ENCODE measurements around the gene YARS1.

YARS1 gene

GRCh38 chr1:32761936-32762335, 55.2 kb downstream of the YARS1 start:
- FAIRE-seq = no peak

DNA sequence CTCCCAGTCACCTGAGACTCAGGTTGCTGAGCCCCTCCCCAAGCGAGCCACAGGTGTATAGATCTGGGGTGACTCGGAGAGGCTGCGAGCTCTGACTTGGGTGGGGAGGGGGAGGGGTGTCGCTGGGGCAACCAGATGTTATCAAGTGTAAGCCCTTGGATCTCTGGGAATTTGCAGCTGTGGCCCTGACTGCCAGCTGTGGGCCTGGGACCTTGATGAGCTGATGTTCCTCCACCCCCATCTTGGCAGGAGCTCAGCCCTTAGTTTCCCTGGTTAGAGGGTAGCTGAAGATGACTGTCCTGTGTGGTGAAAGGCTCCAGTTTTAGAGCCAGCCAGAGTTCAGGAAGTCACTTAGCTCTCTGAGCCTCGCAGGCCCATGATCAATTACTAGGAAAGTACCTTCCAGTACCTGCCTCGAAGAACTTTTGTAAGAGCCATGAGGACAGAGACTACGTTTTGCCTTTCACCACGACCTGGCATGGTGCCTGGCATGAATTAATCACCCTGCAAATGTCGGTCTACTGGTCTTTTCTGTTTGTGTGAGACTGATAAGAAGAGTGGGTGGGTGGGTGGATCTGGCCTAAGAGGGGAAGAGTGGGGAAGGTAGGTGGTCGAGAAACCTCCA, 55.8 kb downstream of the YARS1 start:
- FAIRE-seq = no peak

DNA sequence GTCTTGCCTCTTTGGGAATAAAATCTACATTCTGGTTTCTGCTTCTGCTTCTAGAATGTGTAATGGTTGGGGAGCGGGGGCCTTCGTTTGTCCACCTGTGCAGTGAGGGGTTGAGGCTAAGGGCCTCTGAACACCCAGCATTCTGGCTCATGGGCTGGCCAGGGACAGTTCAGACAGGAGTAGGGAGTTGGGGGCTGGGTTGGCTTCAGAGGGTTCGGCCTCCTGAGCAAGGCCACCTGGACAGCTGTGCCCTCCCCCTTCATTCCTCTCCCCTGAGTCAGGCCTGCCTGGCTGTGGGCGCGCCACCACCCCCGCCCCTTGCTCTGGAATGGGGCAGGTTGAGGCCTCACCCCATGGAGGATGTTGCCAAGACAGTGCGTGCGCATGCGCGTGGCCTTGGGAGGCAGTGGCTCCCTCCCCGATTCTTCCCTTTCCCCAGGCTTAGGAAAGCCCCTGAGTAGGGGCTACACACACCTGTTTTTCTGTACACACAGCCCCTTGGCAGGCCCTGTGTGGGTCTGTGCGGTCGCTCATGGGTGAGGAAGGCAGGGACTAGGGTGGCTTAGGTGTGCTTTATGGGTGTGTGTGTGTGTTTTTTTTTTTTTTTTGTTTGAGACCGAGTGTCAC, 57.0 kb downstream of the YARS1 start:
- peak; percentile 72 for FAIRE-seq

DNA sequence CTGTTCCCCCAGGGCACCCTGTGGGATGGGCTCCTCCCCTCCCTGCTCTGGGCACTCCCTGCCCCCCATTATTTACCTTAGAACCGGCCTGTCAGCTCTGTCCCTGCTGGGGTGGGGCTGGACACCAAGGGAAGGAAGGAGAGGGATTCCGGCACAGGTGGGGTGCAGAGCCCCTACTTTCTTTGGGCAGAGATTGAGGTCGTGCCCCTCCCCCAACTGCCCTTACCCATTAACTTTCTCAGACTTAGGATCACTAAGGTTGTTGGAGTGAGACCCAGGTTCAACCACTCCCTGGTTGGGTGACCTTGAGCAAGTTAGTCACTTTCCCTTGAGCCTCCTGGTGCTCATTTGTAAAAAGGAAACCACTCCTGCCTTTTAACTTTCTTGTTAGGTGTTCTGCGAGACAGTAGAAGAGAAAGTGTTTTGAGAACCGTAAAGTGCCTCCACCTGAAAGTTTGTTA, 57.6 kb downstream of the YARS1 start:
- peak; percentile 83 for FAIRE-seq

GRCh38 chr1:32758795-32759430, 58.2 kb downstream of the YARS1 start:
- no peak for FAIRE-seq

DNA sequence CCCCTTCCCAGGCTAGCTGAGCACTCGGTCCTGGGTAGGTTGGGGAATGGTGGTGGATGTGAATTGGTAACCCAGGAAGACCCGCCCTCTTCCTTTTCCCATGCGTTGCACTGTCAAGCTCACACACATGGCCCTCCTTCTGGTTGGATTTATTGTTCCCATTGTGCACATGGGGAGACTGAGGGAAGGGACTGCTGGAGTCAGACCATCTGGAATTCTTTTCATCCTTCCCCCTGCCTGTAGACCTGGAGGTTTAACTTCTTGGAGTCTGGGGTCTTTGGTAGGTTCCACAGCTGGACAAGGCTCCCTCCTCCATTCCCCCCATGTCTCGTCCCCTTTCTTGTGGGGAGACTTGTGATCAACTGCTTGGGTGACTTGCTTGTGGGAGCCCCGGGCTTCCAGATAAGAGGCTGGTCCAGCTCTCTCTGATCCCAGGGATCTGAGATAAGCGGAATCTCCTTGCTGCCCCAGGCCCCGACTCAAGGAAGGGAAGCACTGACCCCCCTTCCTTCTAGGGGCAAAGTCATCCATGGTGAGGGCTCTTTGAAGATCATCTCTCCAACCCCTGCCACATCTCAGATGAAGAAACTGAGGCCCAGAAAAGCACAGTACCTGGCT, 58.9 kb downstream of the YARS1 start:
- no peak for FAIRE-seq

DNA sequence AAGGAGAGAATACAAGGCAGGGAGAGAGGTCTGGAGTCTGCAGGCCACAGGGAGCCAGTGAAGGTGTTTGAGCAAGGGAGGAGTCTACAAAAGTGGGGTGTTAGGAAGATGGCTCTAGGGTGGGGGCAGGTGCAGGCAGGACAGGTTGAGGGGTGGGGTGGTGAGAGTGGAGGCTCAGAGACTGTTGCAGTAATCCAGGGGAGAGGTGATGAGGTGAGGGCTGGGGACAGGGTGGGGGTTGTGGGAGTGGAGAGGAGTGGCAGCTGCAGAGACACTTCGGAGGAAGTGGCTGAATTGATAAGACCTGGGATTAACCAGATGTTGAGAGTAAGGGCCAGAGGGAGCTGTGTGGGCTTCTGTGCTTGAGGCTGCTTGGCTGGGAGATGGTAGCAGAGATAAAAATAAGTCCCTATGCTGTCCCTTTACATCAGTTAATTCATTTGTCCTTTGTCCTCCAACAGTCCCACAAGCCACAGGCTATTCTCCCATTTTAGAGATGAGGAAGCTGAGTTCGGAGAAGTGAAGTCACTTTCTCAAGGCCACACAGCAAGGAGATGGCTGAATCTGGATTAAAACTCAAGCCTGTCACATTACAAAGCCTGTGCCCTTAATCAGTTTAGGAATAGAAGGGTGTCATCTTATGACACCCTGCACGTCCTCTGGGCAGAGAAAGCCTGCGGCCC, 59.8 kb downstream of the YARS1 start:
- no peak for FAIRE-seq

- no peak for FAIRE-seq
Observed at GRCh38 chr1:32755810-32756159, 61.4 kb downstream of the YARS1 start.

DNA sequence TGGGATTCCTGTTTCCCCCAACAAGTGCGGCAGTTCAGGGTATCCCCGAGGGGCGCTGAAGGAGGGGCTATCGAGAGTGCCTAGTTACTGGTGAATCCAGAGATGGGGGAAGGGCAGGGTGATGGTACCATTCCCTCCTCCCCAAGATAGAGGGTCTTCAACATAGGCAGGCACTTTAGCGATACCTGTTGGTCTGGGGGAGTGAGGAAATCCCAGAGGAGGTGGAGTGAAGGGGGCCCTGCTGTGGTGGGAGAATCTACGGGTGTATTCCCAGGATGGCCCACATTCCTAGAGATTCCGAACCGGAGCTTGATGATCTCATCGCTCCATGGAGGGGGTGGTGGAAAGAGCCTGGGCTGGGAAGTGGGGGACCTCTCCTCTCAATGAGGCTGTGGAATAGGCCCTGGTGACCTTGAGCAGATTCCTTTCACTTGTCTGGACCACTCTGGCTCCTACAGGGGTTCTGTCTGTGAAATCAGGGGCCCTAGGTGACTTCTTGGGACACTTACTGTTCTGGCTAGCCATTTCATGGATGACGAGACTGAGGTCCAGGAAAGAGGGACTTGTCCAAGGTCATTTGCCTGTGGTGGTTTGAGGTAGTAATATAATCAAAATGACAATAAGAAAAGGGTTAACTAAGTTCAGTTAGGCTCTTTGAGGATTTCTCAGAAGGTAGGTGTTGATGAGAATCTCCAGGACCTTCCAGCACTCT, 61.9 kb downstream of the YARS1 start:
- FAIRE-seq = no peak

DNA sequence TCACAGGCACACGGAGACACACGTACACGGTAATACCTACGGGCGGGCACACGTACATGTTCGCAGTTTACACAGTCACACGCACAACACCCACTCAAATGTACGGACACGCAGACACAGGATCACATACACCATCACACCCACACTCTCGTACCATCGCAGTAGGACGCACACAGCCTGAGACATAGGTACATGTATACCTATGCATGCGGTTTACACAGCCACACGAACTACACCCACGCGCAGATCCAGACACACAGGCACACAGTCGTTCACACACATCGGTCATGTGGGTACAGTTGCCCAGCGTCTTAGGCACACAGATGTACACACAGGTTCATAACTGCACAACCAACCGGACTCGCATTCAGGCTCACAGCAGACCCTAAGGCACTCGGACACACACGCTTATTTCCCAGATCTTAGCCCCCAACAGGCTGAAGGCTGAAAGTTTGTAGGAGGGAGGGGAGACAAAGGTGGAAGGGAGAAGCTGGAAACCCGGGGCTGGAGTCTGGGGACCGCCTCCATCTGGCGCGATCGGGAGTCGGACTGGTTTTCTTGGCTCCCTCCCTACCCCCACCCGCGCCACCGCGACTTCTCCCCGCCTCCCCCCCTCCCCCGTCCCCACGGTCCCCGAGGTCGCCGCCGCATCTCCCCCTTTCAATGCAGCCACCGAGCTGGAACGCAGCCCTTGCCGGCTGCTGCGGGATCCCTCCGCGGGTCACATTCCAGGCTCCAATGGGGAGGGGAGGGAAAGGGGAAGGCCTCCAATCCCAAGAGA, 62.7 kb downstream of the YARS1 start:
- FAIRE-seq = no peak

GRCh38 chr1:32753532-32754316, 63.4 kb downstream of the YARS1 start:
- no peak for FAIRE-seq

GRCh38 chr1:32749771-32750170, 67.4 kb downstream of the YARS1 start:
- FAIRE-seq = no peak

- FAIRE-seq = no peak
Observed at GRCh38 chr1:32749332-32749731, 67.8 kb downstream of the YARS1 start.

- no peak for FAIRE-seq
Observed at GRCh38 chr1:32748926-32749325, 68.2 kb downstream of the YARS1 start.

DNA sequence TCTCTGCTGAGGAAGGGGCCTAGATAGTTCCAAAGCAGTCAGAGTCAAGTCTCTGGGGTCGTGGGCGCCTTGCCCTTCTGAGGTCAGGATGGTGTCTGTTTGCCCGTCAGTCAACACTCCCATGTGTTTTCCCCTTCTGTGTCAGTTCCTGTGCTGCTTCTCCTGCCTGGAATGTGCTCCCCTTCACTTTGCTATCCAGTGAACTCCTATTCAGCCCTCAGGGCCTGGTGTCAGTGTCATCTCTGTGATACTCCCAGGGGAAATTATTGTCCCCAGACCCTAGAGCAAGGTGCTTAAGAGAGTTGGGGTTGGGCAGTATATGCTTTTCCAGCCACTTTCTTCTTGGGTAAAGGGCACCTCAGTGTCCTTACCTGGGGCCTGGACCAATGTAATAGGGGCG, 68.8 kb downstream of the YARS1 start:
- no peak for FAIRE-seq

- no peak for FAIRE-seq
Observed at GRCh38 chr1:32746130-32746529, 71.0 kb downstream of the YARS1 start.

DNA sequence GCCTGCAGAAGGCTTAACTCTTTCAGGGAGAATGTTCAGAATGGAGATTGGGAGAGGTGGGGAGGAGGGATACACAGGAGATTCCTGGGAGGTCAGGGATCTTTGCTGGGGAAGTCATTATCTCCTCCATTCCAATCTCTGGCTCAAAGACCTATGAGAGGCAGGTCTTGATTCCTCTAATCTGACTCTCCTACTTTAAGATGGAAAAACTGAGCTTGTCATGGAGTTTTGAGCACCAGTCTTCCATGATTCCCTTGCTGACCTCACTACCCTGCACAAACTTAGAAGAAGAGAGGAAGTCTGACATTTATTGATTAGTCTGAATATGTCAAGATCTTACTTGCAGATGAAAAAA, 73.1 kb downstream of the YARS1 start:
- no peak for FAIRE-seq

GRCh38 chr1:32743380-32744070, 73.6 kb downstream of the YARS1 start:
- FAIRE-seq = no peak

DNA sequence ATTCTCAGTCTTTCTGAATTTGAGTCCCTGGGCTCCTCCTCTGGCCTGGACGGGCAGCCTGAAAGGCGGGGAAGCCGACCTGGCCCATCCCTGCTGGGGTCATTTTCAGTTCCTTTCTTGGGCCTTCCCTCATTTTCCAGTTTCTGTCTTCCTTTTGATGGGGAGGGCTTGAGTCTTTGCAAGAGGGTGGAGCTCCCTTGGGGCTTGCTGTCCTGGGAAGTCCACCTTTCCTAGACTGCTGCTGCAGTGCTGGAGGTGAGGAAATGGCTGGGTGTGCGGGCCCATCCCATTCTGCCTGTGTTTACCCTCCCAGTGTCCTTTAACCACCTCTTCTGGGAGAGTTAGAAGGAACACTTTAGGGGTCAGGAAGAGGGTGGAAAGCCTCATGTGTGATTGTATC, 74.2 kb downstream of the YARS1 start:
- peak; percentile 15 for FAIRE-seq

GRCh38 chr1:32742199-32742947, 74.8 kb downstream of the YARS1 start:
- no peak for FAIRE-seq
